ENCODE measurements around the gene RNF115.
"Not testable (repeated sequence)": the region's sequence is repeated elsewhere in the genome, so short reads cannot be mapped to it uniquely, and the experiment has no call there.

The RNF115 gene

DNA sequence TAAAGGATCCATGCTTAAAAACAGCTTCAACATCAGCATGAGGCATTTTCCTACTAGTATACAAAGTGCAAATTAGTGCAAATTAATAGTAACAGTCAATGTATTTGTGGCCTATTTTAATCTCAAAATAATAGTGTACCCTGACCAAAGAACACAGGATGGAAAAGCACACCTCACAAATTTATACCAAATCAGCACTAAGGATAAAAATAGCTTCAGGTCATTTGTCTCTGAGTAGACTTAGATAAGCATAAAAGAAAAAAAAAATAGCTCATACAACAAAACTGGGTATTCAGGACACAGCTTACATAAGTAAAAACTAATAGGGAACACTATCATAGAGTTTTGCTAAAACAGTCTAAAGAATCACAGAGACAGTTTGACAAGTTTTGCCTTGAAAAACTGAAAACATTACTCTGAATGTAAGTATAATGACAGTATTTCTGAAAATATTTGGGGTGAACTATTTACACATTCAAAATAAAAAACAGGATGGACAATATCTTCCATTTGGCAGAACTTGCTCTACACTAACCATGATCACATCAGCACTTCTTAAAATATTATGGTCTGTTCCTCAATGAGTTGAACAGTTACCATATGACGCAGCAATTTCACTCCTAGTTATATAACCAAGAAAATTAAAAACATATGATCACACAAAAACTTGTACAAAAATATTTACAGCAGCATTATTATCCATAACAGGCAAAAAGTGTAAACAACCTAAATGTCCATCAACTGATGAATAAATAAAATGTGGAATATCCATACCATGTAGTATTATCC, 46.3 kb downstream of the RNF115 start:
- DNase-seq (ENCODE audit: low read depth), result no peak

DNA sequence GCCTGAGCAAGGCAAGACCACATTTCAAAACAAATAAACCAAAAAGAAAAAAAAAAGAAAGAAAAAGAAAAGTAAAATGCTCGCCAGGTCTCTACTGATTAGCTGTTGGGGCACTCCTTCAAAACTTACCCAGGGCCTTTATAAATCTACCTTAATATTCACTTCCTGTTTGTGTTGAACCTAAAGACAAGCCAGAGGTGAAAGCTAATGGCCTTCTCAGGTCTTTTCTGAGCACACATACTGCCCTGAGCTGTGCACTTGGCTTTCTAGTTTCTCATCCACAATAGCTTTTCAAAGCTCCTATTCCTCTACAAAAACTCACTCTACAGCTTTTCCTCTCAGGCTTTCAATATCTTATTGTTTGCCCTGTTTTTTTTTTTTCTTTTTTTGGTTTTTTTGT, 50.5 kb downstream of the RNF115 start:
- DNase-seq (ENCODE audit: low read depth), result no peak

DNA sequence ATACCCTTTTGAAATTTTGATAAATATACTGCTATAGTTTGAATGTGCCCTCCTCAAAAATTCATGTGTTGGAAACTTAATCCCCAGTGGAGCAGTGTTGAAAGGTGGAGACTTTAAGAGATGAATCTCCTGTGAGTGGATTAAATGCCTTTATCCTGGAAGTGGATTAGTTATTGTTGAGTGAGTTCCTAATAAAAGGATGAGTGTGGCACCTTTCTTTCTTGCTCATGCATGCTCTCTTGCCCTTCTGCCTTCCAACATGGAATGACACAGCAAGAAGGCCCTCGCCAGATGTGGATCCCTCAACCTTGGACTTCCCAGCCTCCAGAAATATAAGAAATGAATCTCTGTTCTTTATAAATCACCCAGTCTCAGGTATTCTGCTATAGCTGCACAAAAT, 52.8 kb downstream of the RNF115 start:
- DNase-seq (ENCODE audit: low read depth), result no peak

DNA sequence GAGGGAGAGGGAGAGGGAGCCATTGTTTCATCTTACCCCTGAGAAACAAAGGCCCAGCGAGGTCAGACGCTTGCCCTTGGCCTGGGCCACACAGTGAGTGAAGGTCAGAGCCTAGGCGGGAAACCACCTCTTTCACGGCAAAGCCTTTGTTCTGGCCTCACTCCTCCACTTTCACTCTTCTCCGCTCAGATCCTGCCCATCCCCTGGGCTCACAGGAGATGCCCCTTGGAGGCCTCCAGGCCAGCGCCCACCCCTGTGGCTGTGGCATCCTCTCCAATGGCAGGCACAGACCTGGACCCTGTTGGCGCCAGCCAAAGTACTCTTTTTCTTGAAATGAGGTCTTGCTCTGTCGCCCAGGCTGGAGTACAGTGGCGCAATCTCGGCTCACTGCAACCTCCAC, 55.9 kb downstream of the RNF115 start:
- not testable (repeated sequence) for DNase-seq (ENCODE audit: low read depth)

DNA sequence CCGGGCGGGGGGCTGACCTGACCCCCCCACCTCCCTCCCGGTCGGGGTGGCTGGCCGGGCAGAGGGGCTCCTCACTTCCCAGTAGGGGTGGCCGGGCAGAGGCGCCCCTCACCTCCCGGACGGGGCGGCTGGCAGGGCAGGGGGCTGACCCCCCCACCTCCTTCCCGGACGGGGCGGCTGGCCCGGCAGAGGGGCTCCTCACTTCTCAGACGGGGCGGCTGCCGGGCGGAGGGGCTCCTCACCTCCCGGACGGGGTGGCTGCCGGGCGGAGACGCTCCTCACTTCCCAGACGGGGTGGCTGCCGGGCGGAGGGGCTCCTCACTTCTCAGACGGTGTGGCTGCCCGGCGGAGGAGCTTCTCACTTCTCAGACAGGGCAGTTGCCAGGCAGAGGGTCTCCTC, 57.0 kb downstream of the RNF115 start:
- DNase-seq (ENCODE audit: low read depth), result not testable (repeated sequence)

DNA sequence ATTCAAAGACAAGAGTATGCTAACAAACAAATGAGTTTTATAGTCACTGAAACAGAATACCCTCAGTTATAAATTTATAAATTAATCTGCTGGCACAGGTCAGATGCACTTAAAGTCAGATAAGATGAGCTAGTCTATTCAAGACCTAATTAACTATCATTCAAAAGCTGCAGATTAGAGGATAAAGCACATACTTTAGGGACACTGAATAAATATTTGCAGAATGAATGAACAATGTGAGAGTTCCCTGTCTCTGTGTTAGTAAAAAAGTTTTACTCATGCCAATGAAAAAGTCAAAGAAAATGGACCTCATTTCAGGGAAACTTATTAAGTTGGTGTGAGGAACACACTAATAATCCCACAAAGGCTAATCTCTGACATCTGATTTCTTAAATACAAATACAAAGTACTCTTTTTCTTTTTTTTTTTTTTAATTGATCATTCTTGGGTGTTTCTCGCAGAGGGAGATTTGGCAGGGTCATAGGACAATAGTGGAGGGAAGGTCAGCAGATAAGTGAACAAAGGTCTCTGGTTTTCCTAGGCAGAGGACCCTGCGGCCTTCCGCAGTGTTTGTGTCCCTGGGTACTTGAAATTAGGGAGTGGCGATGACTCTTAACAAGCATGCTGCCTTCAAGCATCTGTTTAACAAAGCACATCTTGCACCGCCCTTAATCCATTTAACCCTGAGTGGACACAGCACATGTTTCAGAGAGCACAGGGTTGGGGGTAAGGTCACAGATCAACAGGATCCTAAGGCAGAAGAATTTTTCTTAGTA, 58.1 kb downstream of the RNF115 start:
- not testable (repeated sequence) for DNase-seq (ENCODE audit: low read depth)

DNA sequence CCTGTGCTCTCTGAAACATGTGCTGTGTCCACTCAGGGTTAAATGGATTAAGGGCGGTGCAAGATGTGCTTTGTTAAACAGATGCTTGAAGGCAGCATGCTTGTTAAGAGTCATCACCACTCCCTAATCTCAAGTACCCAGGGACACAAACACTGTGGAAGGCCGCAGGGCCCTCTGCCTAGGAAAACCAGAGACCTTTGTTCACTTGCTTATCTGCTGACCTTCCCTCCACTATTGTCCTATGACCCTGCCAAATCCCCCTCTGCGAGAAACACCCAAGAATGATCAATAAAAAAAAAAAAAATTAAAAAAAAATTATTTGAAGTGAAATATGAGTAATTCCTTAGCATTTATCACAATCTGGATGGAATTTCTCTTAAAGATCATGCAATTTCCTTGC, 58.8 kb downstream of the RNF115 start:
- not testable (repeated sequence) for DNase-seq (ENCODE audit: low read depth)

DNA sequence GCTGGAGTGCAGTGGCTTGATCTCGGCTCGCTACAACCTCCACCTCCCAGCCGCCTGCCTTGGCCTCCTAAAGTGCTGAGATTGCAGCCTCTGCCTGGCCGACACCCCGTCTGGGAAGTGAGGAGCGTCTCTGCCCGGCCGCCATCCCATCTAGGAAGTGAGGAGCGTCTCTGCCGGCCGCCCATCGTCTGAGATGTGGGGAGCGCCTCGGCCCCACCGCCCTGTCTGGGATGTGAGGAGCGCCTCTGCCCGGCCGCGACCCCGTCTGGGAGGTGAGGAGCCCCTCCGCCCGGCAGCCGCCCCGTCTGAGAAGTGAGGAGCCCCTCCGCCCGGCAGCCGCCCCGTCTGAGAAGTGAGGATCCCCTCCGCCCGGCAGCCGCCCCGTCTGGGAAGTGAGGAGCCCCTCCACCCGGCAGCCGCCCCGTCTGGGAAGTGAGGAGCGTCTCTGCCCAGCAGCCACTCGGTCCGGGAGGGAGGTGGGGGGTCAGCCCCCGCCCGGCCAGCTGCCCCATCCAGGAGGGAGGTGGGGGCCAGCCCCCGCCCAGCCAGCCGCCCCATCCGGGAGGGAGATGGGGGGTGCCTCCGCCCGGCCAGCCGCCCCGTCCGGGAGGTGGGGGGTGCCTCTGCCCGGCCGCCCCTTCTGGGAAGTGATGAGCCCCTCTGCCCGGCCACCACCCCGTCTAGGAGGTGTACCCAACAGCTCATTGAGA, 59.5 kb downstream of the RNF115 start:
- DNase-seq (ENCODE audit: low read depth), result not testable (repeated sequence)

DNA sequence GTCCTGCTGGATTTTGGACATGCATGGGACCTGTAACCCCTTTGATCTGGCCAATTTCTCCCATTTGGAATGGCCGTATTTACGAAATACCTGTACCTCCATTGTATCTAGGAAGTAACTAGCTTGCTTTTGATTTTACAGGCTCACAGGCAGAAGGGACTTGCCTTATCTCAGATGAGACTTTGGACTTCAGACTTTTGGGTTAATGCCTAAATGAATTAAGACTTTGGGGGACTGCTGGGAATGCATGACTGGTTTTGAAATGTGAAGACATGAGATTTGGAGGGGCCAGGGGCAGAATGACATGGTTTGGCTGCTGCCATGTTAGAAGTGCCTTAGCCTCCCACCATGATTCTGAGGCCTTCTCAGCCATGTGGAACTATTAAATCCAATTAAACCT, 61.9 kb downstream of the RNF115 start:
- not testable (repeated sequence) for DNase-seq (ENCODE audit: low read depth)

DNA sequence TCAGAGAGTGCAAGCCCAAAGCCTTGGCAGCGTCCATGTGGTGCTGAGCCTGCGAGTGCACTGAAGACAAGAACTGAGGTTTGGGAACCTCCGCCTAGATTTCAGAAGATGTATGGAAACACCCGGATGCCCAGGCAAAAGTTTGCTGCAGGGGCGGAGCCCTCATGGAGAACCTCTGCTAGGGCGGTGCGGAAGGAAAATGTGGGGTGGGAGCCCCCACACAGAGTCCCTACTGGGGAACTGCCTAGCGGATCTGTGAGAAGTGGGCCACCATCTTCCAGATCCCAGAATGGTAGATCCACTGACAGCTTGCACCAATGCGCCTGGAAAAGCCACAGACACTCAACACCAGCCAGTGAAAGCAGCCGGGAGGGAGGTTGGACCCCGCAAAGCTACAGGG, 62.4 kb downstream of the RNF115 start:
- not testable (repeated sequence) for DNase-seq (ENCODE audit: low read depth)

DNA sequence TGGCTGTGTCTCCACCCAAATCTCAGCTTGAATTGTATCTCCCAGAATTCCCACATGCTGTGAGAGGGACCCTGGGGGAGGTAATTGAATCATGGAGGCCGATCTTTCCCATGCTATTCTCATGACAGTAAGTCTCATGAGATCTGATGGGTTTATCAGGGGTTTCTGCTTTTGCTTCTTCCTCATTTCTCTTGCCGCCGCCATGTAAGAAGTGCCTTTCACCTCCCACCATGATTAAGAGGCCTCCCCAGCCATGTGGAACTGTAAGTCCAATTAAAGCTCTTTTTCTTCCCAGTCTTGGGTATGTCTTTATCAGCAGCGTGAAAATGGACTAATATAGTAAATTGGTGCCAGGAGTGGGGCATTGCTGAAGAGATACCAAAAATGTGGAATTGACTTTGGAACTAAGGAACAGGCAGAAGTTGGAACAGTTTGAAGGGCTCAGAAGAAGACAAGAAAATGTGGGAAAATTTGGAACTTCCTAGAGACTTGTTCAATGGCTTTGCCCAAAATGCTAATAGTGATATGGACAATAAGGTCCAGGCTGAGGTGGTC, 63.4 kb downstream of the RNF115 start:
- not testable (repeated sequence) for DNase-seq (ENCODE audit: low read depth)

DNA sequence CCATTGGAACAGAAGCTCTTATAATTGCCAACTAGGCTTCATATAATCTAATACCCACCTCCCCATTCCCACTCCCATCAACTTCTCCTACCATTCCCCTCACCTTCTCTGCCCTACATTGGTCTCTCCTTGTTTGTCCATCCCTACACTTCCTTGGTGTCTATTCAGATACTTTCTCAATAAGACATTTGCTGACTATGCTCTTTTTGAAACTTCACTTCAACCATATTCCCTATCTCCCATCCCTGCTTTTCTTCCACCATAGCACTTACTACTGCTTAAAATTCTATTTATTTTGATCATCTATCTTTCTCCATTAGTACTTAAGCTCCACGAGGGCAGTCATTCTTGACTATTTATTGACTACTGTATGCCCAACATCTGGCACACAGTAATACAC, 64.2 kb downstream of the RNF115 start:
- no peak for DNase-seq (ENCODE audit: low read depth)

DNA sequence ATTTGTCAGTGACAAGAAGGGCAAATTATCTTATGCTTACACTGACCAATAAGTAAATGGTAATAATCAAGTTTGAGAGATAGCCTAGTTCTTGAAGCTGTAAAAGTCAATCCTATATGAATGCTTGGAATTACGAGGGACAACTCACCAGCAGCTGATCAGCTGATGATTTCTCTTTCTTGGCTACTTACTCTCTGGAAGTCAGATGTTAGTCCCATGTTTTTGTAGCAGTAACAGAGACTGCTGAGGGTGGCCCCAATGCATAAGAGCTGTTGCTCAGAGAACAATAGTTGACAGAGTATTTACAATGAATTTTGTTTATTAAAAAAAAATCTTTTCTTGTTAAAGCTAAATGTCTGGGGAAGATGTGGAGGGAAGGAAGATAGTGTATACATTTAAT, 65.3 kb downstream of the RNF115 start:
- DNase-seq (ENCODE audit: low read depth), result no peak

DNA sequence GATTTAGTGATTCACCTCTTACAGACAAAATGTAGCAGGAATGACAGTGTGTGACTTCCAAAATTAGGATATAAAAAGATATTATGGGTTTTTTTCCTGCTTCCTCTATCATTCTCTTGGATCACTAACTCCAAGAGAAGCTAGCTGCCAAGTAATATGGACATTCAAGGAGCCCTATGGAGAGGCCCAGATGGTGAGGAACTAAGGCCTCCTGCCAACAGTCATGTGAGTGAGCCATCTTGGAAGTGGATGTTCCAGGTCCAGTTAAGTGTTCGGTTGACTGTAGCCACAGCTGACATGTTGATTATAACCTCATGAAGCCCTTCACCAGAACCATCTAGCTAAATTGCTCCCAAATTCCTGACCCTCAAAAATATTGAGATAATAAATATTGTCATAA, 65.8 kb downstream of the RNF115 start:
- no peak for DNase-seq (ENCODE audit: low read depth)

DNA sequence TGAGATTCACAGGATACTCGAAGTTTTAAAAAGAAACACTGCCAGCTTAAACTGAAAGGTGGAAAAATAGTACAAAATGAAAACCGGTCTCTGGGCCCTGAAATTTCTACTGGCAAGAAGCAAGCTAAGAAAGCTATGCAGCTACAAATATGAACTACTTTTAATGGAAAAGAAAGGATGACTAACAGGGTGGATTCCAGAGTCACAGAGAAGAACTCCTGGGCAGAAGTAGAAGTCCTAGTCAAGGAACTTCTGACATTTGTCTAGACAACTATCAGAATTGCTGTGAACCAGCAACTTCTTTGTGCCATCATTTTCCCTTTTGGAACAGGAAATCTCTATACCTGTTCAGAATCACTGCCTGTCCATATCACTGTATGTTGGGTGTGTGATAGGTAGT, 66.5 kb downstream of the RNF115 start:
- no peak for DNase-seq (ENCODE audit: low read depth)

DNA sequence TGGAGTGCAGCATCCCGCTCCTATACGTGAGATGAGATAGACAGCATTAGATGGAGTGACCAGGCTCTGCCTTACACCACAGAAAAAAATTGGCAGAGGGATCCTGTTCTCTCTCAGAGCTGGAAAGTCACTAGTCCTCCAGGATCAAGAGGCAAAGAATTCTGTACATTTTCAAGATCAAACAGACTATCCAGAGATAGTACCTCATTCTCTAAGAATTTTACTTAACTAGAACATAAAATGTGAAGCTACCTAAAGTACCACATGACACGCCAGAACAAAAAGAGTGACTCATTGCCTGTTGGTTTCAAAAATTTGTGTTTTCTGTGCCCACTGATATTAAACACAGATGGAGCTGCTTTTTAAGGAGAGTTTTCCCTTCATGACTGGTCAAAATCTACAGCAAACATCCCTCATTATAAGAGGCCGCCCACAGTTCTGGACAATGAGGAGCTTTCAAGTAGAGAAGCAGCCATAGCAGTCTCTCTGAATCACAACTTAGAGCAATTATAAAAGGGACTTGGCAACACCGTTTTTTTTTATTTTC, 72.3 kb downstream of the RNF115 start:
- DNase-seq (ENCODE audit: low read depth), result no peak

DNA sequence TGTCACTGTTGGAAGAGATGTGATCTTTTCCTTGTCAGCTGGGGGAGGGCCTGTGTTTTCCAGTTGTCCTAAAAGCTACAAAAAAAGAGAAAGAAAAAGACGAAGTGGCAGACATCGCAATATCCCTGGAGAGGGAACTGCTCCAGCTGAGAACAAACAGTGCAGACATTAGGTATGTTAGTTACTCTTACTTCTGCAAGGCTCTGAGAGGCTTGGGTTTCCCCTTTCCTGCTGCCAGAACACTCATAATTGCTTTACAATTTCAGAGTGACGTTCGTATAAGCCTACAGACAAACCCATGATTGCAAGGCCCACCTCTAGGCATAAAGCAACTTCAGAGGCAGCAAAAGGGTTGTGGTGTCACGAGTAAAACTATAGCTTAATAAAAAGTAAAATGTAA, 73.5 kb downstream of the RNF115 start:
- DNase-seq (ENCODE audit: low read depth), result no peak

DNA sequence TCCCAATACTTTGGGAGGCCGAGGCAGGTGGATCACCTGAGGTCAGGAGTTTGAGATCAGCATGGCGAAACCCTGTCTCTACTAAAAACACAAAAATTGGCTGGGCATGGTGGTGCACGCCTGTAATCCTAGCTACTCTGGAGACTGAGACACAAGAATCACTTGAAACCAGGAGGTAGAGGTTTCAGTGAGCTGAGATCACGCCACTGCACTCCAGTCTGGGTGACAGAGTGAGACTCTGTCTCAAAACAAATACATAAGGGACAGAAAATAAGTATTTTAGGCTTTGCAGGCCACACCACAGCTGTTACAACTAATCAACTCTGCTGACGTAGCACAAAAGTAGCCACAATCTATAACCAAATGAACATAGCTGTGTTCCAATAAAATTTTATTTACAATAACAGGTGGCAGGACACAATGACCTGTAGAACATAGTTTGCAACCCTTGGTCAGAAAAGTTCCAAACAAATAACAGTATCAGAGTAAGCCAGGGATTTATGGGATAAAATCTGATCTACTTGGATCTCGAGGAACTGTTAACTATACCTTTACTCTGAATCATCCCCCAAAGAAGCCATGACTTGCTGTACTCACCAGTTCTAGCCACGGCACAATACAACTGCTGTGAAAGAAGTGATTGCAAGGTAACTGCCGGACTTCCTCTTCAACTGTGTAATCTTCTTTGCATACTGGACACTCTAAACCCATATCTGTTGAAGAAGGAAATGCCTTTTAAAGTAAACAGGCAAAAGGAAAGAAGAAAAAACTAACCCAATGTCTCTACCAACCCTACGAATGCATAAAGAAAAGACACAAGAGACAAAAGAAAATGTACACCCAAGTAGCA, 76.3 kb downstream of the RNF115 start:
- no peak for DNase-seq (ENCODE audit: low read depth)

DNA sequence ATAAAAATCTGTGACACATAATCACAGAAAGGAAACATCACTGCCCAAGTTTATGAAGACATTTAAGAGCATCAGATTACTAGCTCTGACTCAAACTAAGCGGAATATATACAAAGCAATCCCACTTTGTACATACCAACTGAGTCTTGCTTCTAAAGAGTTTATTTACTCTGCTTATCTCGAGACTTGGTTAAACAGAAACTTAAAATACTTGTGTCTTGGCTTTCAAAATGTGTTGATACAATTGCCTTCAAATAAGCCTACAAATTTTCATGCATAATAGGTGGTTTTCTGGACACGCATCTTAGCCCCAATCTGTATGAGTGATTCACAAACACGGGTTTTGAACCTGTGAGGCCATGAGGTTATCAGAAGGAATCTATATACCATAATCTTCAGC, 83.6 kb downstream of the RNF115 start:
- no peak for DNase-seq (ENCODE audit: low read depth)

DNA sequence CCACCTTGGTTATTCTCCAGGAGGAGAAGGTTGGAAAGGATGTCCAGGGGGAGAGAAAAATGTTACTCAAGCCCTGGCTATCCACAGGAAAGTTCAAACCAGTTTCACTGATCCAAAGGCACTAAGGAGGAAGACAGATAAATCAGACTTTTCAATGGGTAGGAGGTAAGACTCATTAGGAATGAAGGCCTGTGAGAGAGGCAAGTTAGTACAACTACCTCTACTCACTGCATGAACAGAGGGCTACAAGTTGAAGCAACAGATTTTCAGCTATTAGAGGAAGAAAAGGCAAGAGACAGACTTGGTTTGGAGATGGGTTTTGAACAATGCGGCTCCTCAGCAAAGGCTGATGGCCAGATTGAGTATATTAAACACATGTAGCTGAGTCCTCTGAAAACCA, 87.7 kb downstream of the RNF115 start:
- no peak for DNase-seq (ENCODE audit: low read depth)

DNA sequence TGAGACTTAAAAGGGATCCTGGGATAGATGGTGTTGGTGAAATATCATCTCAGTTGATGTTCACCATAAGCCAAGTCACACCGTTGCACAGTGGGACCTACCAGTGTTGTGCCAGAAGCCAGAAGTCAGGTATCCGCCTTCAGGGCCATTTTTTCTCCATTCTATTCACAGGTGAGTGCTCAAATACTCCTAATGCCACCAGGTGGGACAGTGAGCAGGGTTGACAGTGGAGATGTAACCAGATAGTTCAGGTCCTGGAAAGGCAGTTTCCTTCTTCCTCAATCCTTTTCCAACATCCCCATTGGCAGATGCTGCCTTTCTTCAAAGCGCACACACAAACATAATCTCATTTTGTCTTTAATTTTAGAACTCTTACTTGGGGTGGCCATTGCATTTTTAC, 93.0 kb downstream of the RNF115 start:
- DNase-seq (ENCODE audit: low read depth), result no peak

All from activated T-cell treated with anti-CD3 and anti-CD28 coated beads for 24 hours (primary cell).